Measurements from ENCODE around the gene POTEF. TPM values are rescaled to one million over a fixed set of nuclear protein-coding genes. Genes with fewer than 3 reads are reported as not detected.
"Not testable (repeated sequence)": the region's sequence is repeated elsewhere in the genome, so short reads cannot be mapped to it uniquely, and the experiment has no call there.

Gene POTEF
- total RNA-seq, 1 experiment from 2014 or later: 10.5 TPM

GRCh38 chr2:130162968-130163367 lies 33.9 kb upstream of the POTEF start:
- no peak overlapping the region for H3T11ph ChIP-seq (ENCODE audit: low read length)
- no peak overlapping the region for H2BK12ac ChIP-seq (ENCODE audit: insufficient read length, low read depth, low read length)
- H2BK120ac ChIP-seq (ENCODE audit: low read depth, low read length, poor library complexity, severe bottlenecking): no peak overlapping the region
- peaks cover 0 to 6% of the 10 kb centered on the region in 2 experiments; a peak in 2 of 4 replicates for H3K4me1 Mint-ChIP-seq
- no peaks in the 10 kb centered on the region; the same call in 1 of the 2 replicates for H3K27me3 Mint-ChIP-seq (ENCODE audit: low read depth)
- H3K4ac ChIP-seq (ENCODE audit: low read depth, low read length): no peak overlapping the region
- no peaks in the 10 kb centered on the region for H4K20me1 ChIP-seq (ENCODE audit: control insufficient read depth, insufficient read depth, insufficient read length)
- H3K27ac ChIP-seq (ENCODE audit: insufficient read length, low read depth, low read length): no peak overlapping the region
- H2BK5ac ChIP-seq (ENCODE audit: insufficient read length, low read length): no peak overlapping the region
- H3K23me2 ChIP-seq (ENCODE audit: insufficient read length, low read depth, low read length, poor library complexity, severe bottlenecking): no peaks in the 10 kb centered on the region
- no peak overlapping the region for H2AK5ac ChIP-seq (ENCODE audit: insufficient read length, low read length)
- no peak overlapping the region for H3K9ac ChIP-seq (ENCODE audit: extremely low read depth, insufficient read length, low read length)
- no peak overlapping the region for H3K23ac ChIP-seq (ENCODE audit: insufficient read length, low read depth, low read length)
- no peak overlapping the region for H4K91ac ChIP-seq (ENCODE audit: insufficient read length, low read depth, low read length)
- no peak overlapping the region for H3K18ac ChIP-seq (ENCODE audit: insufficient read length, low read depth, low read length)
- no peak overlapping the region for H4K5ac ChIP-seq (ENCODE audit: insufficient read length, low read depth, low read length)
- no peak for TF ChIP-seq CTCF (conservative IDR thresholded peaks at IDR 0.05)
- H4K8ac ChIP-seq (replicated peaks; ENCODE audit: insufficient read length, low read depth, low read length): no peak overlapping the region
- H3K4me2 ChIP-seq (ENCODE audit: insufficient read depth, insufficient read length, low read length): no peak overlapping the region
- no peaks in the 10 kb centered on the region for H3K79me2 ChIP-seq (ENCODE audit: insufficient read depth, low read length)
- no peaks in the 10 kb centered on the region for H3K79me1 ChIP-seq (ENCODE audit: insufficient read depth, low read depth, low read length, poor library complexity, severe bottlenecking)
- H2BK20ac ChIP-seq (ENCODE audit: low read depth, low read length, poor library complexity, severe bottlenecking): no peak overlapping the region
- no peak overlapping the region for H3K27ac Mint-ChIP-seq
- no peak overlapping the region for H3K56ac ChIP-seq (ENCODE audit: insufficient read length, low read depth, low read length)
- H3K14ac ChIP-seq (ENCODE audit: insufficient read depth, low read length): no peak overlapping the region
- H3K27me3 ChIP-seq (ENCODE audit: insufficient read depth, low read length): no peaks in the 10 kb centered on the region
- no peak overlapping the region for H2AFZ ChIP-seq (ENCODE audit: low read length)
- no peaks in the 10 kb centered on the region for H3K9me3 Mint-ChIP-seq
- DNase-seq: no peak
- no peak overlapping the region for H2BK15ac ChIP-seq (ENCODE audit: low read depth, low read length)
- no peaks in the 10 kb centered on the region for H3K4me1 ChIP-seq (ENCODE audit: insufficient read depth, low read length)
- no peak overlapping the region for H3K4me3 Mint-ChIP-seq
- WGBS (ENCODE audit: extremely low coverage, insufficient read length, low lambda C conversion rate): no CpG with 5 or more reads among the region's 9 CpGs
- no peaks in the 10 kb centered on the region for H3K9me3 ChIP-seq (ENCODE audit: control insufficient read depth, low read depth, low read length)
- peaks cover 28 to 67% (median 50%) of the 10 kb centered on the region in 3 experiments; a peak in 6 of 7 replicates for H3K36me3 Mint-ChIP-seq (ENCODE audit: insufficient read depth in 1 of 3, low read depth in 3 of 3)

- H3K27me3 ChIP-seq (ENCODE audit: insufficient read depth, low read length); H3K4ac ChIP-seq (ENCODE audit: low read depth, low read length); H3K27me3 Mint-ChIP-seq (ENCODE audit: low read depth); H4K91ac ChIP-seq (ENCODE audit: insufficient read length, low read depth, low read length); H3K79me1 ChIP-seq (ENCODE audit: insufficient read depth, low read depth, low read length, poor library complexity, severe bottlenecking); H3K4me3 Mint-ChIP-seq; H2BK12ac ChIP-seq (ENCODE audit: insufficient read length, low read depth, low read length); H2BK20ac ChIP-seq (ENCODE audit: low read depth, low read length, poor library complexity, severe bottlenecking); DNase-seq; H3K27ac Mint-ChIP-seq; H3K14ac ChIP-seq (ENCODE audit: insufficient read depth, low read length); H3K9ac ChIP-seq (ENCODE audit: extremely low read depth, insufficient read length, low read length); H3K4me2 ChIP-seq (ENCODE audit: insufficient read depth, insufficient read length, low read length); H3K4me1 Mint-ChIP-seq; H4K20me1 ChIP-seq (ENCODE audit: control insufficient read depth, insufficient read depth, insufficient read length); H3K23me2 ChIP-seq (ENCODE audit: insufficient read length, low read depth, low read length, poor library complexity, severe bottlenecking); H2AK5ac ChIP-seq (ENCODE audit: insufficient read length, low read length); H3K79me2 ChIP-seq (ENCODE audit: insufficient read depth, low read length); H3K9me3 Mint-ChIP-seq; H3T11ph ChIP-seq (ENCODE audit: low read length); H3K18ac ChIP-seq (ENCODE audit: insufficient read length, low read depth, low read length); H3K9me3 ChIP-seq (ENCODE audit: control insufficient read depth, low read depth, low read length); H2BK120ac ChIP-seq (ENCODE audit: low read depth, low read length, poor library complexity, severe bottlenecking); H2AFZ ChIP-seq (ENCODE audit: low read length); H3K27ac ChIP-seq (ENCODE audit: insufficient read length, low read depth, low read length); H2BK5ac ChIP-seq (ENCODE audit: insufficient read length, low read length); H4K5ac ChIP-seq (ENCODE audit: insufficient read length, low read depth, low read length); H3K56ac ChIP-seq (ENCODE audit: insufficient read length, low read depth, low read length); H4K8ac ChIP-seq (replicated peaks; ENCODE audit: insufficient read length, low read depth, low read length); H3K23ac ChIP-seq (ENCODE audit: insufficient read length, low read depth, low read length); H2BK15ac ChIP-seq (ENCODE audit: low read depth, low read length); H3K4me1 ChIP-seq (ENCODE audit: insufficient read depth, low read length): not testable (repeated sequence)
- no CpG with 5 or more reads among the region's 7 CpGs for WGBS (ENCODE audit: extremely low coverage, insufficient read length, low lambda C conversion rate)
- peaks cover 23 to 64% (median 45%) of the 10 kb centered on the region in 3 experiments; a peak in 6 of 7 replicates for H3K36me3 Mint-ChIP-seq (ENCODE audit: insufficient read depth in 1 of 3, low read depth in 3 of 3)
Measured at GRCh38 chr2:130162486-130162885, 33.5 kb upstream of the POTEF start.

All from H9 (cell line).